PC-3 (cell line): ENCODE results near the gene KRTAP19-6. TPM values are rescaled to one million over a fixed set of nuclear protein-coding genes. Genes with fewer than 3 reads are reported as not detected.

Experiments
- ATAC-seq: fragments of 200-7000 bp; cut with Tn5 transposase; 2 replicates; pipeline ENCODE4 v1.9.1; 2020; ENCODE audit warnings: mild to moderate bottlenecking, moderate library complexity
- Bru-seq: library from RNA; stranded (reverse); fragments of 400-500 nt; gene quantifications from one replicate; lab custom pipeline; 2021; lab: Mats Ljungman, UMichigan
- BruChase-seq, 2 experiments: library from RNA; stranded (reverse); fragments of 400-500 nt; gene quantifications; one replicate each; lab custom pipeline; 2021; lab: Mats Ljungman, UMichigan
- BruUV-seq: library from RNA; stranded (reverse); fragments of 400-500 nt; replicated peaks from 2 replicates; lab custom pipeline; 2021; lab: Mats Ljungman, UMichigan
- CTCF ChIA-PET: fragments of 300-600 bp; sonication (Branson Sonifier 250); formaldehyde crosslinking; loops from one replicate; lab custom pipeline; 2022; ENCODE audit warnings: antibody characterized with exemption; lab: Charles Lee
- POLR2A ChIA-PET: fragments of 300-600 bp; sonication (Branson Sonifier 250); formaldehyde crosslinking; loops from one replicate; lab custom pipeline; 2022; ENCODE audit warnings: antibody characterized with exemption; ENCODE audit not compliant: unreplicated experiment; lab: Charles Lee
- DNase-seq: peaks from one replicate; pipeline ENCODE4 v3.0.0-alpha.2; 2015
- H2AFZ ChIP-seq: fragments of 300-600 bp; sonication (generic); 2 replicates; pipeline ENCODE4 v1.6.0; 2016; ENCODE audit warnings: antibody characterized with exemption, low read length
- H3F3A ChIP-seq: fragments of 300-600 bp; sonication (generic); one replicate; pipeline ENCODE4 v1.6.0; 2017; ENCODE audit warnings: antibody characterized with exemption, low read length, control low read depth, mild to moderate bottlenecking; ENCODE audit not compliant: unreplicated experiment
- H3K27ac ChIP-seq: fragments of 300-600 bp; sonication (generic); 2 replicates; pipeline ENCODE4 v1.5.1; 2016; ENCODE audit warnings: mild to moderate bottlenecking, low read length
- H3K27me3 ChIP-seq: fragments of 300-600 bp; sonication (generic); 2 replicates; pipeline ENCODE4 v1.6.1; 2016; ENCODE audit warnings: low read length, mixed read lengths
- H3K36me3 ChIP-seq: fragments of 300-600 bp; sonication (generic); 2 replicates; pipeline ENCODE4 v1.6.1; 2016; ENCODE audit warnings: low read depth, mixed run types, low read length, mixed read lengths
- H3K4me1 ChIP-seq: fragments of 300-600 bp; sonication (generic); 2 replicates; pipeline ENCODE4 v1.5.1; 2016; ENCODE audit warnings: low read length; ENCODE audit not compliant: insufficient read depth
- H3K4me2 ChIP-seq: fragments of 300-600 bp; sonication (generic); 2 replicates; pipeline ENCODE4 v1.6.0; 2016; ENCODE audit warnings: low read length
- H3K4me3 ChIP-seq: fragments of 300-600 bp; sonication (generic); 2 replicates; pipeline ENCODE4 v1.5.1; 2016; ENCODE audit warnings: mild to moderate bottlenecking, low read length, mixed read lengths
- H3K79me2 ChIP-seq: fragments of 300-600 bp; sonication (generic); 2 replicates; pipeline ENCODE4 v1.6.1; 2017; ENCODE audit warnings: low read length, mixed read lengths
- H3K9ac ChIP-seq: fragments of 300-600 bp; sonication (generic); 2 replicates; pipeline ENCODE4 v1.6.0; 2016; ENCODE audit warnings: mild to moderate bottlenecking, low read length
- H3K9me2 ChIP-seq: fragments of 300-600 bp; sonication (generic); replicated peaks from 2 replicates; pipeline ENCODE4 v1.6.1; 2016; ENCODE audit warnings: mixed run types, low read length, mixed read lengths
- H3K9me3 ChIP-seq: fragments of 300-600 bp; sonication (generic); 2 replicates; pipeline ENCODE4 v1.6.1; 2016; ENCODE audit warnings: low read length, mixed read lengths
- H4K20me1 ChIP-seq: fragments of 300-600 bp; sonication (generic); 2 replicates; pipeline ENCODE4 v1.6.1; 2016; ENCODE audit warnings: low read length, mixed read lengths
- CTCF ChIP-seq: fragments of 300-600 bp; sonication (generic); conservative IDR thresholded peaks from 2 replicates; pipeline ENCODE4 v1.5.1; 2017; ENCODE audit warnings: antibody characterized with exemption, low read depth, mild to moderate bottlenecking, low read length
- EZH2 ChIP-seq: fragments of 300-600 bp; sonication (generic); IDR thresholded peaks from one replicate; pipeline ENCODE4 v1.6.1; 2017; ENCODE audit warnings: antibody characterized with exemption, mild to moderate bottlenecking, low read length; ENCODE audit not compliant: unreplicated experiment
- EZH2phosphoT487 ChIP-seq: fragments of 300-600 bp; sonication (generic); IDR thresholded peaks from 2 replicates; pipeline ENCODE4 v1.6.1; 2018; ENCODE audit warnings: mild to moderate bottlenecking, antibody characterized with exemption, low read length, borderline replicate concordance
- intact Hi-C: fragments of 100-400 bp; cut with micrococcal nuclease; formaldehyde crosslinking; loops from 2 replicates; pipeline ENCODE4 v1.9.0; 2023
- long read RNA-seq: library from polyadenylated mRNA; unstranded; transcript quantifications from one replicate; pipeline ENCODE4 v2.0.0, GENCODE V29; 2021; ENCODE audit not compliant: unreplicated experiment
- total RNA-seq: library from RNA; depleted of rRNA; stranded (reverse); fragments of >200 nt; gene quantifications from 2 replicates; pipeline ENCODE4 v1.2.3, GENCODE V29; 2014; rRNA removed

Gene KRTAP19-6
- total RNA-seq (not detected in 2 replicates), Bru-seq, nascent RNA (not detected), BruChase-seq, experiment 1, labeled RNA remaining after a 6-hour chase (not detected), BruChase-seq, experiment 2, labeled RNA remaining after a 2-hour chase (not detected)
- long read RNA-seq, result 0 reads

GRCh38 chr21:30541764-30542163, at the start of gene KRTAP19-6:
KRTAP19-6 (minus strand) TSS chr21:30541864; CDS start chr21:30541833, 31 bp downstream.
- Histone ChIP-seq H3K36me3 (no peaks in the 10 kb centered on the region), H3K79me2 (no peaks in the 10 kb centered on the region), H3K4me3 (no peak within 1 kb of the TSS), H3K4me2 (no peak within 1 kb of the TSS), H3K9me2 (no peaks in the 10 kb centered on the region), H3K27me3 (no peaks in the 10 kb centered on the region), H3K27ac (no peak within 1 kb of the TSS), H3F3A (no peaks in the 10 kb centered on the region), H2AFZ (no peak within 1 kb of the TSS), H3K9ac (no peak within 1 kb of the TSS), H3K9me3 (no peaks in the 10 kb centered on the region), H3K4me1 (no peaks in the 10 kb centered on the region), H4K20me1 (no peaks in the 10 kb centered on the region)
- intact Hi-C loops, result no loop called here
- ChIA-PET CTCF (no interaction called here), POLR2A (no interaction called here)
- no peak for DNase-seq
- no peak for ATAC-seq
- BruUV-seq, result no TSS peak
- TF ChIP-seq CTCF, result no peak
- no peak for TF ChIP-seq EZH2phosphoT487
- no peak for TF ChIP-seq EZH2

- Histone ChIP-seq H3K79me2 (no peaks in the 10 kb centered on the region), H3K9me2 (no peaks in the 10 kb centered on the region), H3K27me3 (no peaks in the 10 kb centered on the region), H3F3A (no peaks in the 10 kb centered on the region), H3K4me2 (no peak within 1 kb of the TSS), H3K9ac (no peak within 1 kb of the TSS), H3K4me1 (no peaks in the 10 kb centered on the region), H3K4me3 (no peak within 1 kb of the TSS), H3K36me3 (no peaks in the 10 kb centered on the region), H3K9me3 (no peaks in the 10 kb centered on the region), H3K27ac (no peak within 1 kb of the TSS), H2AFZ (no peak within 1 kb of the TSS), H4K20me1 (no peaks in the 10 kb centered on the region)
- ChIA-PET POLR2A (no interaction called here), CTCF (no interaction called here)
- BruUV-seq, result no TSS peak
- DNase-seq (no peak), ATAC-seq (no peak)
- TF ChIP-seq EZH2 (no peak), EZH2phosphoT487 (no peak), CTCF (no peak)
- intact Hi-C loops, result no loop called here
These were observed 48.6 kb upstream of the KRTAP19-6 start, which contains the start of gene KRTAP22-2 for GRCh38 chr21:30590297-30590696. KRTAP22-2 (minus strand) TSS chr21:30590397.

- H3K27me3 ChIP-seq, result no peaks in the 10 kb centered on the region
- no peaks in the 10 kb centered on the region for H4K20me1 ChIP-seq
- no peaks in the 10 kb centered on the region for H3F3A ChIP-seq
- ATAC-seq (no peak), DNase-seq (no peak)
- no peaks in the 10 kb centered on the region for H3K4me1 ChIP-seq
- no peaks in the 10 kb centered on the region for H3K79me2 ChIP-seq
- H2AFZ ChIP-seq, result no peak overlapping the region
- H3K4me3 ChIP-seq, result no peak overlapping the region
- H3K27ac ChIP-seq, result no peak overlapping the region
- TF ChIP-seq EZH2phosphoT487, result no peak
- H3K9me3 ChIP-seq, result no peaks in the 10 kb centered on the region
- H3K9ac ChIP-seq, result no peak overlapping the region
- no peaks in the 10 kb centered on the region for H3K9me2 ChIP-seq
- ChIA-PET CTCF (no interaction called here), POLR2A (no interaction called here)
- H3K36me3 ChIP-seq, result no peaks in the 10 kb centered on the region
- no TSS peak for BruUV-seq
- H3K4me2 ChIP-seq, result no peak overlapping the region
- intact Hi-C loops, result loop anchor here (10.0 kb wide), 1 partner anchor 58 kb away; no protein-coding TSS in a partner anchor
These were observed 41.2 kb upstream of the KRTAP19-6 start for GRCh38 chr21:30582870-30583269.
